ENCODE measurements around the gene ANKRD63. TPM values are rescaled to one million over a fixed set of nuclear protein-coding genes. Genes with fewer than 3 reads are reported as not detected.

The ANKRD63 gene
- total RNA-seq, 1 experiment from 2014 or later: 1.2 TPM

DNA sequence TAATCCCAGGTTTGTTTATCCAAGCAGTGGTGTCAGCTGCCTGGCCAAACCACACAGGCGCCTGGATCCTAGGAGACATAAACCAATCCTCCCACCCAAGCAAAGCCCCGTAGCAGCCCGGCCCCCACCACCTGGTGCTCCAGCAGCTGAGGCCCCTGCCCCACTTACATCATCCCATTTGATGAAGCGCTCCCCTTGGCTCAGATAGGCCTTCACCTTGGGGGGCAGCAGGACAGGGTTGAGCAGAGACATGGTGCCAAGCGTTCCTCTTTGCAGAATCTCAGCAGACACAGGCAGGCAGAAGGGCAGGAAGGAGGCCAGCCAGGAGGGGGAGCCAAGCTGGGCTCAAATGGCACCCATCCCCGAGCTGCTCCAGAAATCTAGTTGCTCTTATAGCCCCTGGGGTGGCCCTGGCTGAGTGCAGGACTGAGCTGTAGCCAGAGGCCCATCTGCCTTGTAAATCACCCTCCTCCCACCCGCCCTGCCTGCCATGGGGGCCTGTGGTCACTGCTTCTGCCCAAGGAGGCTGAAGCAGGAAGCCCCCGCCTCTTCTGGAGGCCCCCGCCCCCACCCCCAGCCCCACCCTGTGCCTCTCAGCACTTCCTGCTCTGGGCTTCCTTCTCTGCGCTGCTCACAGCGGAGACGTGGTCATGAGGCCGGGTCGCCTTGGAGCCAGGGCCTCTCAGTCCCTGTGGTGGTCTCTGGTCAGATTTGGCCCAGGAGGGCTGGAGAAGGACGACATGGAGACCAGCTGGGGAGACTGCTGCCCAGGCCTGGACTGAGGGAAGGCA lies 24.8 kb upstream of the ANKRD63 start, which contains the start of gene PLCB2:
PLCB2 (minus strand) TSS at position 515 of the 791 bp plus-strand sequence; CDS start at position 252, 263 bp downstream.
- peak; percentile 44 for DNase-seq (ENCODE audit: low spot score)
- POLR2A ChIA-PET: interaction anchor here (1.0 to 2.1 kb wide), 6 partner anchors 13 to 28 kb away, joined by 3 to 12 read pairs (median 4); partner anchors contain the start of genes ANKRD63 and INAFM2
- peak within 1 kb of the TSS; percentile 22; the same call in 1 of the 2 replicates for H3K4me3 Mint-ChIP-seq
- CTCF ChIA-PET: interaction anchor here (0.6 to 17.8 kb wide), 23 partner anchors 8 to 520 kb away, joined by 3 to 690 read pairs (median 4); partner anchors contain the start of genes ANKRD63, CCDC9B, INAFM2 and KNSTRN
- no peaks in the 10 kb centered on the region for H3K36me3 Mint-ChIP-seq
- peak; percentile 55 for ATAC-seq
- H3K27ac Mint-ChIP-seq: no peak within 1 kb of the TSS
- H3K4me1 Mint-ChIP-seq: peaks cover 35% of the 10 kb centered on the region
- H3K9me3 Mint-ChIP-seq: no peaks in the 10 kb centered on the region
- H3K27me3 Mint-ChIP-seq (ENCODE audit: low read depth): peaks cover 10% of the 10 kb centered on the region; the same call in 1 of the 2 replicates
- TF ChIP-seq, protein P1, sequence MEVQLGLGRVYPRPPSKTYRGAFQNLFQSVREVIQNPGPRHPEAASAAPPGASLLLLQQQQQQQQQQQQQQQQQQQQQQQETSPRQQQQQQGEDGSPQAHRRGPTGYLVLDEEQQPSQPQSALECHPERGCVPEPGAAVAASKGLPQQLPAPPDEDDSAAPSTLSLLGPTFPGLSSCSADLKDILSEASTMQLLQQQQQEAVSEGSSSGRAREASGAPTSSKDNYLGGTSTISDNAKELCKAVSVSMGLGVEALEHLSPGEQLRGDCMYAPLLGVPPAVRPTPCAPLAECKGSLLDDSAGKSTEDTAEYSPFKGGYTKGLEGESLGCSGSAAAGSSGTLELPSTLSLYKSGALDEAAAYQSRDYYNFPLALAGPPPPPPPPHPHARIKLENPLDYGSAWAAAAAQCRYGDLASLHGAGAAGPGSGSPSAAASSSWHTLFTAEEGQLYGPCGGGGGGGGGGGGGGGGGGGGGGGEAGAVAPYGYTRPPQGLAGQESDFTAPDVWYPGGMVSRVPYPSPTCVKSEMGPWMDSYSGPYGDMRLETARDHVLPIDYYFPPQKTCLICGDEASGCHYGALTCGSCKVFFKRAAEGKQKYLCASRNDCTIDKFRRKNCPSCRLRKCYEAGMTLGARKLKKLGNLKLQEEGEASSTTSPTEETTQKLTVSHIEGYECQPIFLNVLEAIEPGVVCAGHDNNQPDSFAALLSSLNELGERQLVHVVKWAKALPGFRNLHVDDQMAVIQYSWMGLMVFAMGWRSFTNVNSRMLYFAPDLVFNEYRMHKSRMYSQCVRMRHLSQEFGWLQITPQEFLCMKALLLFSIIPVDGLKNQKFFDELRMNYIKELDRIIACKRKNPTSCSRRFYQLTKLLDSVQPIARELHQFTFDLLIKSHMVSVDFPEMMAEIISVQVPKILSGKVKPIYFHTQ (CRISPR knock-in tag; IDR thresholded peaks at IDR 0.05): no peak
- TF ChIP-seq, protein P2, sequence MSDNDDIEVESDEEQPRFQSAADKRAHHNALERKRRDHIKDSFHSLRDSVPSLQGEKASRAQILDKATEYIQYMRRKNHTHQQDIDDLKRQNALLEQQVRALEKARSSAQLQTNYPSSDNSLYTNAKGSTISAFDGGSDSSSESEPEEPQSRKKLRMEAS (CRISPR knock-in tag; IDR thresholded peaks at IDR 0.05): peak; percentile 35; the same call in 1 of the 2 replicates
- TF ChIP-seq, protein P3, sequence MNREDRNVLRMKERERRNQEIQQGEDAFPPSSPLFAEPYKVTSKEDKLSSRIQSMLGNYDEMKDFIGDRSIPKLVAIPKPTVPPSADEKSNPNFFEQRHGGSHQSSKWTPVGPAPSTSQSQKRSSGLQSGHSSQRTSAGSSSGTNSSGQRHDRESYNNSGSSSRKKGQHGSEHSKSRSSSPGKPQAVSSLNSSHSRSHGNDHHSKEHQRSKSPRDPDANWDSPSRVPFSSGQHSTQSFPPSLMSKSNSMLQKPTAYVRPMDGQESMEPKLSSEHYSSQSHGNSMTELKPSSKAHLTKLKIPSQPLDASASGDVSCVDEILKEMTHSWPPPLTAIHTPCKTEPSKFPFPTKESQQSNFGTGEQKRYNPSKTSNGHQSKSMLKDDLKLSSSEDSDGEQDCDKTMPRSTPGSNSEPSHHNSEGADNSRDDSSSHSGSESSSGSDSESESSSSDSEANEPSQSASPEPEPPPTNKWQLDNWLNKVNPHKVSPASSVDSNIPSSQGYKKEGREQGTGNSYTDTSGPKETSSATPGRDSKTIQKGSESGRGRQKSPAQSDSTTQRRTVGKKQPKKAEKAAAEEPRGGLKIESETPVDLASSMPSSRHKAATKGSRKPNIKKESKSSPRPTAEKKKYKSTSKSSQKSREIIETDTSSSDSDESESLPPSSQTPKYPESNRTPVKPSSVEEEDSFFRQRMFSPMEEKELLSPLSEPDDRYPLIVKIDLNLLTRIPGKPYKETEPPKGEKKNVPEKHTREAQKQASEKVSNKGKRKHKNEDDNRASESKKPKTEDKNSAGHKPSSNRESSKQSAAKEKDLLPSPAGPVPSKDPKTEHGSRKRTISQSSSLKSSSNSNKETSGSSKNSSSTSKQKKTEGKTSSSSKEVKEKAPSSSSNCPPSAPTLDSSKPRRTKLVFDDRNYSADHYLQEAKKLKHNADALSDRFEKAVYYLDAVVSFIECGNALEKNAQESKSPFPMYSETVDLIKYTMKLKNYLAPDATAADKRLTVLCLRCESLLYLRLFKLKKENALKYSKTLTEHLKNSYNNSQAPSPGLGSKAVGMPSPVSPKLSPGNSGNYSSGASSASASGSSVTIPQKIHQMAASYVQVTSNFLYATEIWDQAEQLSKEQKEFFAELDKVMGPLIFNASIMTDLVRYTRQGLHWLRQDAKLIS (CRISPR knock-in tag; IDR thresholded peaks at IDR 0.05; ENCODE audit: borderline replicate concordance): no peak
- TF ChIP-seq FOXP1 (CRISPR knock-in tag; IDR thresholded peaks at IDR 0.05; ENCODE audit: borderline replicate concordance): 0 out of 2 replicates have a peak, but pooled peaks have one; percentile 28
- TF ChIP-seq TEAD1 (CRISPR knock-in tag; IDR thresholded peaks at IDR 0.05): 0 out of 2 replicates have a peak, but pooled peaks have one; percentile 31
- no peak for TF ChIP-seq SMAD4 (CRISPR knock-in tag; IDR thresholded peaks at IDR 0.05)
- TF ChIP-seq, protein P4, sequence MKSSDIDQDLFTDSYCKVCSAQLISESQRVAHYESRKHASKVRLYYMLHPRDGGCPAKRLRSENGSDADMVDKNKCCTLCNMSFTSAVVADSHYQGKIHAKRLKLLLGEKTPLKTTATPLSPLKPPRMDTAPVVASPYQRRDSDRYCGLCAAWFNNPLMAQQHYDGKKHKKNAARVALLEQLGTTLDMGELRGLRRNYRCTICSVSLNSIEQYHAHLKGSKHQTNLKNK (CRISPR knock-in tag; IDR thresholded peaks at IDR 0.05): no peak
- TF ChIP-seq RORB (CRISPR knock-in tag; IDR thresholded peaks at IDR 0.05): no peak
- TF ChIP-seq ZNF423 (CRISPR knock-in tag; IDR thresholded peaks at IDR 0.05): peak; percentile 66
- TF ChIP-seq, protein P5, sequence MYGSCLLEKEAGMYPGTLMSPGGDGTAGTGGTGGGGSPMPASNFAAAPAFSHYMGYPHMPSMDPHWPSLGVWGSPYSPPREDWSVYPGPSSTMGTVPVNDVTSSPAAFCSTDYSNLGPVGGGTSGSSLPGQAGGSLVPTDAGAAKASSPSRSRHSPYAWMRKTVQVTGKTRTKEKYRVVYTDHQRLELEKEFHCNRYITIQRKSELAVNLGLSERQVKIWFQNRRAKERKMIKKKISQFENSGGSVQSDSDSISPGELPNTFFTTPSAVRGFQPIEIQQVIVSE (CRISPR knock-in tag; IDR thresholded peaks at IDR 0.05; ENCODE audit: borderline replicate concordance): no peak
- TF ChIP-seq CBFB (CRISPR knock-in tag; IDR thresholded peaks at IDR 0.05; ENCODE audit: low read depth): no peak
- TF ChIP-seq ZNF396 (CRISPR knock-in tag; IDR thresholded peaks at IDR 0.05; ENCODE audit: borderline replicate concordance): no peak
- TF ChIP-seq NFE2L1 (CRISPR knock-in tag; IDR thresholded peaks at IDR 0.05): no peak

DNA sequence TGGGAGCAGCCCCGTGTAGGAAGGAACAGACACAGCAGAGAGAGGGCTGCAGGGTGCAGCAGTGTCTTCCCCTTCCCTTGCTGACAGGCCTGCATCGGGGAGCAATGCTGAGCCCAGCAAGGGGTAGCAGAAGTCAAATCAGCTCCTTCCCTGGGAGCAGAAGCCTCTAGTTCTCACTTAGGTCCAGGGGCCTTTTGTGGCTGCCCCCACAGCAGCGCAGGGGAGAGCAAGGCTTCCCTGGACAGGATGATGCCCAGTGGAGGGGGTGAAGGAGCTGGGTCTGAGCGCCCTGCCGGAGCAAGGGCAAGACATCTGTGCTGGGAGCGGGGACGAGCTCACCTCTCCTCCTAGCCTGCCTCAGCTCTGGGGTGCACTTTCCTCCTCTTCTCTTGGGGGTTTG lies 24.0 kb upstream of the ANKRD63 start:
- H3K27ac Mint-ChIP-seq: no peak overlapping the region
- peaks cover 6% of the 10 kb centered on the region; the same call in 1 of the 2 replicates for H3K27me3 Mint-ChIP-seq (ENCODE audit: low read depth)
- H3K4me3 Mint-ChIP-seq: no peak overlapping the region; the same call in 1 of the 2 replicates
- POLR2A ChIA-PET: interaction anchor here (1.0 to 2.1 kb wide), 5 partner anchors 13 to 27 kb away, joined by 3 to 12 read pairs (median 4); partner anchors contain the start of gene INAFM2
- CTCF ChIA-PET: interaction anchor here (0.6 to 17.8 kb wide), 17 partner anchors 9 to 520 kb away, joined by 3 to 690 read pairs (median 7); partner anchors contain the start of genes ANKRD63, CCDC9B, INAFM2 and KNSTRN
- no peaks in the 10 kb centered on the region for H3K36me3 Mint-ChIP-seq
- peaks cover 38% of the 10 kb centered on the region for H3K4me1 Mint-ChIP-seq
- DNase-seq (ENCODE audit: low spot score): no peak
- 0 out of 2 replicates have a peak, but pooled peaks have one; percentile 3 for ATAC-seq
- TF ChIP-seq, protein P6, sequence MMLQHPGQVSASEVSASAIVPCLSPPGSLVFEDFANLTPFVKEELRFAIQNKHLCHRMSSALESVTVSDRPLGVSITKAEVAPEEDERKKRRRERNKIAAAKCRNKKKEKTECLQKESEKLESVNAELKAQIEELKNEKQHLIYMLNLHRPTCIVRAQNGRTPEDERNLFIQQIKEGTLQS (CRISPR knock-in tag; conservative IDR thresholded peaks at IDR 0.05): no peak
- 0 out of 2 replicates have a peak, but pooled peaks have one; percentile 9 for TF ChIP-seq FOXP1 (CRISPR knock-in tag; IDR thresholded peaks at IDR 0.05; ENCODE audit: borderline replicate concordance)
- no peak for TF ChIP-seq TEAD1 (CRISPR knock-in tag; IDR thresholded peaks at IDR 0.05)
- TF ChIP-seq, protein P7, sequence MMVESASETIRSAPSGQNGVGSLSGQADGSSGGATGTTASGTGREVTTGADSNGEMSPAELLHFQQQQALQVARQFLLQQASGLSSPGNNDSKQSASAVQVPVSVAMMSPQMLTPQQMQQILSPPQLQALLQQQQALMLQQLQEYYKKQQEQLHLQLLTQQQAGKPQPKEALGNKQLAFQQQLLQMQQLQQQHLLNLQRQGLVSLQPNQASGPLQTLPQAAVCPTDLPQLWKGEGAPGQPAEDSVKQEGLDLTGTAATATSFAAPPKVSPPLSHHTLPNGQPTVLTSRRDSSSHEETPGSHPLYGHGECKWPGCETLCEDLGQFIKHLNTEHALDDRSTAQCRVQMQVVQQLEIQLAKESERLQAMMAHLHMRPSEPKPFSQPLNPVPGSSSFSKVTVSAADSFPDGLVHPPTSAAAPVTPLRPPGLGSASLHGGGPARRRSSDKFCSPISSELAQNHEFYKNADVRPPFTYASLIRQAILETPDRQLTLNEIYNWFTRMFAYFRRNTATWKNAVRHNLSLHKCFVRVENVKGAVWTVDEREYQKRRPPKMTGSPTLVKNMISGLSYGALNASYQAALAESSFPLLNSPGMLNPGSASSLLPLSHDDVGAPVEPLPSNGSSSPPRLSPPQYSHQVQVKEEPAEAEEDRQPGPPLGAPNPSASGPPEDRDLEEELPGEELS (CRISPR knock-in tag; IDR thresholded peaks at IDR 0.05): no peak
- no peak for TF ChIP-seq IRF2 (CRISPR knock-in tag; IDR thresholded peaks at IDR 0.05; ENCODE audit: borderline replicate concordance, low read depth)
- no peaks in the 10 kb centered on the region for H3K9me3 Mint-ChIP-seq
